GM12874 (cell line): ENCODE results near the gene B4GALT6.

Source experiments
- TF ChIP-seq, protein P1 (sequence below): IDR thresholded peaks from 2 replicates; pipeline ENCODE4 v1.5.1; 2011; ENCODE audit warnings: low read depth, mild to moderate bottlenecking, control low read depth, low read length, moderate library complexity; ENCODE audit not compliant: insufficient read depth

B4GALT6 gene

GRCh38 chr18:31702449-31702848 lies 18.1 kb upstream of the B4GALT6 start:
- TF ChIP-seq, protein P1, sequence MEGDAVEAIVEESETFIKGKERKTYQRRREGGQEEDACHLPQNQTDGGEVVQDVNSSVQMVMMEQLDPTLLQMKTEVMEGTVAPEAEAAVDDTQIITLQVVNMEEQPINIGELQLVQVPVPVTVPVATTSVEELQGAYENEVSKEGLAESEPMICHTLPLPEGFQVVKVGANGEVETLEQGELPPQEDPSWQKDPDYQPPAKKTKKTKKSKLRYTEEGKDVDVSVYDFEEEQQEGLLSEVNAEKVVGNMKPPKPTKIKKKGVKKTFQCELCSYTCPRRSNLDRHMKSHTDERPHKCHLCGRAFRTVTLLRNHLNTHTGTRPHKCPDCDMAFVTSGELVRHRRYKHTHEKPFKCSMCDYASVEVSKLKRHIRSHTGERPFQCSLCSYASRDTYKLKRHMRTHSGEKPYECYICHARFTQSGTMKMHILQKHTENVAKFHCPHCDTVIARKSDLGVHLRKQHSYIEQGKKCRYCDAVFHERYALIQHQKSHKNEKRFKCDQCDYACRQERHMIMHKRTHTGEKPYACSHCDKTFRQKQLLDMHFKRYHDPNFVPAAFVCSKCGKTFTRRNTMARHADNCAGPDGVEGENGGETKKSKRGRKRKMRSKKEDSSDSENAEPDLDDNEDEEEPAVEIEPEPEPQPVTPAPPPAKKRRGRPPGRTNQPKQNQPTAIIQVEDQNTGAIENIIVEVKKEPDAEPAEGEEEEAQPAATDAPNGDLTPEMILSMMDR, result no peak

DNA sequence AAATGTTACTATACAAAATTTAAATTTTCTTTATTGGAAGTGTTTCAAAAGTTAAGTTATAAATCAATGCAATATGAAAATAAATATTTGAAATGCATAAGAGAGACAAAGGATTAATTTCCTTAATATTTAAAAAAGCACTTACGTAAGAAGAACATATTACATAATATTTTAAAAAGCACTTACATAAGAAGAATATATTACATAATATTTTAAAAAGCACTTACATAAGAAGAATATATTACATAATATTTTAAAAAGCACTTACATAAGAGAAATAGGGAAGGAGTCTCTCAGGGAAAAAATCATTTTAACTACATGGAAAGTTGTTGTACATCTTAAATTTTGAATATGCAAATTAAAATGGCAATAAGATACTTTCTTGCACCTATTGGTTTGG lies 17.4 kb upstream of the B4GALT6 start:
- TF ChIP-seq, protein P1, result no peak

- TF ChIP-seq, protein P1, result no peak
Measured at GRCh38 chr18:31700990-31701389, 16.6 kb upstream of the B4GALT6 start.

GRCh38 chr18:31697351-31698298 lies 13.2 kb upstream of the B4GALT6 start:
- TF ChIP-seq, protein P1, result no peak

DNA sequence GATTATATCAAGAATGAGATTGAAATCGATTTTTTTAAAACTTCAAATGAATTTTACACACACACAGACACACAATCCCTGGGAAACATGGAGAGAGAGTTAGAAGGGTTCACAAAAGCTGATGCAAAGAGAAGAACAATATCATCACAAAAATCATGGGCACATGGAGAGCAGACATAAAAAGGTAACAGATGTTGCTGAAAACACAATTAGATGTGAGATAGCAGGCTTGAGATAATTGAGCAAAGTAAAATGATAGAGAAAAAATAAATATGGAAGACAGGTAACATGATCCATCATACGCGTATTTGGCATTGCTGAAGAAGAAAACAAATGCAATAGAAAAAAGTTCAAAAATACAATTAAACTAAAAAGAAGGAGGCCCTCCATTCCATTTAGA lies 11.6 kb upstream of the B4GALT6 start:
- TF ChIP-seq, protein P1, result no peak

DNA sequence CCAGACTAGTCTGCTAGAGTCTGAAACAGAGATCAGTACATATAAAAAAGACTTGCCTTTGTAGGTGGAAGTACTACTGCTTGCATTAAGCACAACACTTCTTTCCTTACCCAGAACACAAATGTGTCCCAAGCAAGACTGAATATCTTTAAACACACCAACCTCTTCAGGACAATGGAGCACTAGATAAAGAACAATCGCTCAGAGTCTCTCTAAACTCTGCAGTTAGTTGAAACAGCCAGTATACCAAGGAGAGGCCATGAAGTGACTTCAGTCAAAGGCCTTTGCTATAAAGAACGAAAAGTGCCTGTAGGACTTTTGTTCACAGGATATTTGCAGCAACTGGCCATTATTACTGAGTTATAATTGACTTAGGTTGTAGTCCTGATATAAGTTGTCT lies 9.9 kb upstream of the B4GALT6 start:
- TF ChIP-seq, protein P1, result no peak

DNA sequence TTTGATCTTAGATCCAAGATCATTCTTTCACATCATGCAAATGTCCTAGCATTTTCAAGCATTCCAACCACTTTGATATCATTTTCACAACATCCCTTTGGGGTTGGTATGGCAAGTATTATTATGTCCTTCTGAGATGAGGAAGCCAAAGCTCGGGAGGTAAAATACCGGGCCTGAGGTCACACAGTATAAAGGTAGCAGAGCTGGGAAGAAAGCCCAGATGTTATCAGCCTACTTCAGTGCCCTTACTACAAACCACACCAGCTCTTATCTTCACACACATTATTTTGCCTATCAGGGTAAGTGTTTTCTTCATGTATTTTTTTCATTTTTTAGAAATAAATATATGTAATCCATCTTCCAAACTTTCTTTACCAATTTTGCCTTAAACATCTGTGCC lies 4.2 kb upstream of the B4GALT6 start:
- TF ChIP-seq, protein P1, result no peak
